Liver (tissue), 9 donors: Measurements from ENCODE around the gene C19orf44. TPM values are rescaled to one million over a fixed set of nuclear protein-coding genes. Genes with fewer than 3 reads are reported as not detected.

Experiments
- DNase-seq: peaks from one replicate; pipeline ENCODE4 v3.0.0-alpha.2; 2017; ENCODE audit warnings: low spot score
- H3K27ac ChIP-seq, 2 donors: one replicate each; pipeline ENCODE4 v1.7.0; 2013; ENCODE audit warnings: inconsistent platforms in 2 of 2, low read length in 2 of 2, control low read depth in 1 of 2, low read depth in 1 of 2, mild to moderate bottlenecking in 1 of 2
- H3K27me3 ChIP-seq, 4 donors: one replicate each; pipeline versions ENCODE4 v1.6.1 to v1.7.0; 2013; ENCODE audit warnings: low read length in 3 of 4, inconsistent platforms in 1 of 4, mild to moderate bottlenecking in 1 of 4, moderate library complexity in 1 of 4; ENCODE audit not compliant: control insufficient read depth in 4 of 4, insufficient read depth in 4 of 4
- H3K36me3 ChIP-seq, 4 donors: one replicate each; pipeline versions ENCODE4 v1.6.1 to v1.7.0; 2013; ENCODE audit warnings: low read length in 3 of 4, mild to moderate bottlenecking in 3 of 4, low read depth in 1 of 4, moderate library complexity in 1 of 4; ENCODE audit not compliant: control insufficient read depth in 4 of 4, insufficient read depth in 3 of 4
- H3K4me1 ChIP-seq, 4 donors: one replicate each; pipeline versions ENCODE4 v1.6.1 to v1.7.0; 2013; ENCODE audit warnings: low read length in 3 of 4, mild to moderate bottlenecking in 3 of 4, moderate library complexity in 1 of 4; ENCODE audit not compliant: control insufficient read depth in 4 of 4, insufficient read depth in 4 of 4
- H3K4me3 ChIP-seq, 3 donors: one replicate each; pipeline versions ENCODE4 v1.6.1 to v1.7.0; 2013; ENCODE audit warnings: low read length in 3 of 3, control low read depth in 1 of 3, low read depth in 1 of 3, mild to moderate bottlenecking in 1 of 3
- H3K9ac ChIP-seq, 2 donors: one replicate each; pipeline ENCODE4 v1.7.0; 2013; ENCODE audit warnings: low read length in 2 of 2, mild to moderate bottlenecking in 2 of 2, moderate library complexity in 2 of 2, control low read depth in 1 of 2, low read depth in 1 of 2
- H3K9me3 ChIP-seq, 4 donors: one replicate each; pipeline versions ENCODE4 v1.6.1 to v1.7.0; 2013; ENCODE audit warnings: low read length in 3 of 4; ENCODE audit not compliant: control insufficient read depth in 4 of 4
- EGR1 ChIP-seq, 2 donors: IDR thresholded peaks; 2 replicates each; pipeline ENCODE4 v1.6.1; 2016 to 2018; ENCODE audit warnings: antibody characterized with exemption in 2 of 2, low read depth in 2 of 2
- FOXA1 ChIP-seq: IDR thresholded peaks from 2 replicates; pipeline ENCODE4 v1.6.1; 2016; ENCODE audit warnings: antibody characterized with exemption
- FOXA2 ChIP-seq: IDR thresholded peaks from 2 replicates; pipeline ENCODE4 v1.6.1; 2016; ENCODE audit warnings: antibody characterized with exemption
- GABPA ChIP-seq, 2 donors: IDR thresholded peaks in 1 of 2; conservative IDR thresholded peaks in 1 of 2; 2 replicates each; pipeline ENCODE4 v1.6.1; 2016; ENCODE audit warnings: antibody characterized with exemption in 2 of 2, mild to moderate bottlenecking in 1 of 2, moderate library complexity in 1 of 2
- HNF4G ChIP-seq: IDR thresholded peaks from 2 replicates; pipeline ENCODE4 v1.6.1; 2016; ENCODE audit warnings: antibody characterized with exemption
- JUND ChIP-seq, 2 donors: IDR thresholded peaks; 2 replicates each; pipeline ENCODE4 v1.6.1; 2016; ENCODE audit warnings: antibody characterized with exemption in 2 of 2
- MAX ChIP-seq: IDR thresholded peaks from 2 replicates; pipeline ENCODE4 v1.6.1; 2016; ENCODE audit warnings: antibody characterized with exemption
- NR2F2 ChIP-seq: IDR thresholded peaks from 2 replicates; pipeline ENCODE4 v1.6.1; 2016; ENCODE audit warnings: antibody characterized with exemption
- RAD21 ChIP-seq, 2 donors: IDR thresholded peaks; 2 replicates each; pipeline ENCODE4 v1.6.1; 2016; ENCODE audit warnings: antibody characterized with exemption in 2 of 2, mild to moderate bottlenecking in 2 of 2
- REST ChIP-seq: IDR thresholded peaks from 2 replicates; pipeline ENCODE4 v1.6.1; 2016; ENCODE audit warnings: antibody characterized with exemption, mild to moderate bottlenecking
- RXRA ChIP-seq, 2 donors: IDR thresholded peaks; 2 replicates each; pipeline ENCODE4 v1.6.1; 2017 to 2018; ENCODE audit warnings: antibody characterized with exemption in 2 of 2, mild to moderate bottlenecking in 1 of 2
- SP1 ChIP-seq: IDR thresholded peaks from 2 replicates; pipeline ENCODE4 v1.6.1; 2018; ENCODE audit warnings: antibody characterized with exemption, mild to moderate bottlenecking
- TAF1 ChIP-seq: conservative IDR thresholded peaks from 2 replicates; pipeline ENCODE4 v1.6.1; 2016; ENCODE audit warnings: antibody characterized with exemption, mild to moderate bottlenecking
- YY1 ChIP-seq: IDR thresholded peaks from 2 replicates; pipeline ENCODE4 v1.6.1; 2016; ENCODE audit warnings: antibody characterized with exemption, mild to moderate bottlenecking
- ZBTB33 ChIP-seq: IDR thresholded peaks from 2 replicates; pipeline ENCODE4 v1.6.1; 2016; ENCODE audit warnings: antibody characterized with exemption
- WGBS: extraction: QIAGEN DNeasy Blood & Tissue Kit; methylation state at CpG from one replicate; pipeline ENCODE4 v1.1.7; 2013; 5-methylcytosine and 5-hydroxymethylcytosine counted together
- polyA plus RNA-seq, 2 donors: library from polyadenylated mRNA; stranded (reverse) in 1 of 2; unstranded in 1 of 2; fragments of 200-250 nt in 1 of 2; fragments of >200 nt in 1 of 2; fragmentation: Nextera tagmentation in 1 of 2; extraction: Ambion mirVana in 1 of 2; gene quantifications; one replicate each; pipeline versions ENCODE4 v1.2.1 to v1.2.3, GENCODE V29; 2013 to 2015
- total RNA-seq, 2 donors: library from RNA; depleted of rRNA; stranded (reverse); fragments of >200 nt; gene quantifications; one replicate each; pipeline ENCODE4 v1.2.3, GENCODE V29; 2014
- TF ChIP-seq, protein P1 (sequence below): fragments of 150-350 bp; IDR thresholded peaks from 2 replicates; pipeline ENCODE4 v1.5.1; 2017; ENCODE audit warnings: improper control_type of control experiment, low read depth, low read length; ENCODE audit not compliant: missing input control
- TF ChIP-seq, protein P2 (sequence below): IDR thresholded peaks from 2 replicates; pipeline ENCODE4 v1.6.1; 2016; ENCODE audit warnings: antibody characterized with exemption
- donor health status: healthy.
- donor health status: healthy.
- donor health status: healthy.
- donor health status: healthy.
- donor health status: healthy.

Gene C19orf44
- total and polyA plus RNA-seq, 4 donors = 0.89 to 3.0 (median 1.3) TPM

DNA sequence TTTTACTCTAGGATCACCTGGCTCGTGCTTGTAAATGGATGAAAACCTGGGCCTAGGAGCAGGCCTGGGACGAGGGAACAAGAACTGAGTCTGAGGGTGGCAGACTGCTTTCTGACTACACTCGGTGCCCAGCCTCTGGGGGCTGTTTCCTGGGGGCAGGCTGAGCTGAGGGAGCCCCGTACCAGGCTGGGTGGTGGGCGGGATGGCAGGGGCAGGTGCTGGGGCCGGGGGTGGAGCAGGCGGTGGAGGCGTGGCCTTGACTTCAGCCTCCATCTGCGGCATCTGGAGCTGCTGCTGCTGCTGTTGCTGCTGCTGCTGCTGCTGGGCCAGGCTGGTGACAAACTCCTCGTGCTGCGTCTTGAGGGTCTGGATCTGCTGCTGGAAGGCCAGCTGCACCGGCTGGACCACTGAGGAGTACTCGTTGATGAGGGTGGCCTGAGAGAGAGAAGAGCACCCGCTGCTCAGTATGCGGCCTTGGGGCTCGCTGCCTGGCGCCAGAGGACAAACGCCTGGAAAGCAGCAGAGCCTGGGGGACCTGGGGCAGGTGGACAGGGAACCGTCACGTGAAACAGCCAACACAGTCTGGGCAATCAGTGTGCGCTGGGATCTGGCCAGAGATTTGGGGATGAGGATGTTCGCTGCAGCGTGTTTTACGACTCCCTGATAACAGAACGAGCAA, 33.4 kb downstream of the C19orf44 start:
- H3K4me3 ChIP-seq = no peak overlapping the region
- H3K27me3 ChIP-seq = no peaks in the 10 kb centered on the region
- no peak overlapping the region for H3K27ac ChIP-seq
- TF ChIP-seq SP1 (no peak), FOXA2 (no peak), JUND (IDR thresholded peaks at IDR 0.05) (no peak), HNF4G (no peak), YY1 (no peak), RXRA (IDR thresholded peaks at IDR 0.05) (no peak), TAF1 (no peak), REST (no peak), MAX (no peak), RAD21 (IDR thresholded peaks at IDR 0.05) (no peak), ZBTB33 (no peak), GABPA (IDR thresholded peaks at IDR 0.05 in 1 of 2, conservative IDR thresholded peaks at IDR 0.05 in 1 of 2) (no peak), FOXA1 (no peak), NR2F2 (no peak), EGR1 (IDR thresholded peaks at IDR 0.05; ENCODE audit: low read depth in 2 of 2) (no peak)
- TF ChIP-seq, protein P1, sequence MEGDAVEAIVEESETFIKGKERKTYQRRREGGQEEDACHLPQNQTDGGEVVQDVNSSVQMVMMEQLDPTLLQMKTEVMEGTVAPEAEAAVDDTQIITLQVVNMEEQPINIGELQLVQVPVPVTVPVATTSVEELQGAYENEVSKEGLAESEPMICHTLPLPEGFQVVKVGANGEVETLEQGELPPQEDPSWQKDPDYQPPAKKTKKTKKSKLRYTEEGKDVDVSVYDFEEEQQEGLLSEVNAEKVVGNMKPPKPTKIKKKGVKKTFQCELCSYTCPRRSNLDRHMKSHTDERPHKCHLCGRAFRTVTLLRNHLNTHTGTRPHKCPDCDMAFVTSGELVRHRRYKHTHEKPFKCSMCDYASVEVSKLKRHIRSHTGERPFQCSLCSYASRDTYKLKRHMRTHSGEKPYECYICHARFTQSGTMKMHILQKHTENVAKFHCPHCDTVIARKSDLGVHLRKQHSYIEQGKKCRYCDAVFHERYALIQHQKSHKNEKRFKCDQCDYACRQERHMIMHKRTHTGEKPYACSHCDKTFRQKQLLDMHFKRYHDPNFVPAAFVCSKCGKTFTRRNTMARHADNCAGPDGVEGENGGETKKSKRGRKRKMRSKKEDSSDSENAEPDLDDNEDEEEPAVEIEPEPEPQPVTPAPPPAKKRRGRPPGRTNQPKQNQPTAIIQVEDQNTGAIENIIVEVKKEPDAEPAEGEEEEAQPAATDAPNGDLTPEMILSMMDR = no peak
- TF ChIP-seq, protein P2, sequence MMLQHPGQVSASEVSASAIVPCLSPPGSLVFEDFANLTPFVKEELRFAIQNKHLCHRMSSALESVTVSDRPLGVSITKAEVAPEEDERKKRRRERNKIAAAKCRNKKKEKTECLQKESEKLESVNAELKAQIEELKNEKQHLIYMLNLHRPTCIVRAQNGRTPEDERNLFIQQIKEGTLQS = no peak
- H3K36me3 ChIP-seq = peaks cover 42 to 80% (median 53%) of the 10 kb centered on the region in 4 donors
- WGBS = 91% methylated on average over 25 of the region's 25 CpGs
- peaks cover 4 to 28% (median 21%) of the 10 kb centered on the region in 4 donors for H3K4me1 ChIP-seq
- no peak for DNase-seq
- no peaks in the 10 kb centered on the region for H3K9me3 ChIP-seq
- H3K9ac ChIP-seq = no peak overlapping the region
